Gastroesophageal sphincter (tissue), 4 donors: Measurements from ENCODE around the gene LONP2. TPM values are rescaled to one million over a fixed set of nuclear protein-coding genes. Genes with fewer than 3 reads are reported as not detected.

ENCODE experiments used
- ATAC-seq: fragments of 150-250 bp; one replicate; pipeline ENCODE4 v1.9.1; 2016; ENCODE audit warnings: mild to moderate bottlenecking, moderate library complexity
- H3K27ac ChIP-seq, 4 donors: fragments of 200-600 bp; sonication (generic) in 3 of 4; 1 replicate in 3 of 4; 2 replicates in 1 of 4; pipeline ENCODE4 v1.5.1; 2016 to 2019
- H3K27me3 ChIP-seq: fragments of 200-600 bp; sonication (generic); one replicate; pipeline ENCODE4 v1.5.1; 2019
- H3K36me3 ChIP-seq, 2 donors: fragments of 200-600 bp; sonication (generic); one replicate each; pipeline ENCODE4 v1.5.1; 2019; ENCODE audit warnings: control low read depth in 1 of 2
- H3K4me1 ChIP-seq, 3 donors: fragments of 200-600 bp; sonication (generic); 1 replicate in 2 of 3; 2 replicates in 1 of 3; pipeline ENCODE4 v1.5.1; 2016 to 2019; ENCODE audit warnings: control low read depth in 2 of 3
- H3K4me3 ChIP-seq, 2 donors: fragments of 200-600 bp; sonication (generic); one replicate each; pipeline ENCODE4 v1.5.1; 2019; ENCODE audit warnings: mild to moderate bottlenecking in 1 of 2, moderate library complexity in 1 of 2
- H3K9me3 ChIP-seq, 3 donors: fragments of 200-600 bp; sonication (generic); one replicate each; pipeline ENCODE4 v1.5.1; 2017 to 2019; ENCODE audit warnings: control low read depth in 2 of 3
- EP300 ChIP-seq: sonication (generic); formaldehyde crosslinking; IDR thresholded peaks from one replicate; pipeline ENCODE4 v1.6.1; 2017; ENCODE audit warnings: antibody characterized with exemption, mild to moderate bottlenecking
- POLR2A ChIP-seq, 2 donors: fragments of 450-650 bp; IDR thresholded peaks; one replicate each; pipeline ENCODE4 v1.6.1; 2017; ENCODE audit warnings: antibody characterized with exemption in 2 of 2, mild to moderate bottlenecking in 2 of 2, moderate library complexity in 1 of 2
- POLR2AphosphoS5 ChIP-seq: sonication (generic); formaldehyde crosslinking; IDR thresholded peaks from one replicate; pipeline ENCODE4 v1.6.1; 2017; ENCODE audit warnings: antibody characterized with exemption
- WGBS, 2 donors: methylation state at CpG; one replicate each; pipeline ENCODE4 v1.1.5; 2018; ENCODE audit warnings: low coverage in 1 of 2; 5-methylcytosine and 5-hydroxymethylcytosine counted together
- total RNA-seq, 4 donors: library from RNA; depleted of rRNA; stranded (reverse); fragments of >200 nt; gene quantifications; one replicate each; pipeline ENCODE4 v1.1.0, GENCODE V29; 2016
- TF ChIP-seq, protein P1 (sequence below), 4 experiments: fragments of 200-600 bp in 2 of 4; fragments of 450-650 bp in 2 of 4; sonication (generic) in 1 of 4; IDR thresholded peaks; one replicate each; pipeline ENCODE4 v1.5.1; 2017 to 2019; ENCODE audit warnings: antibody characterized with exemption in 4 of 4, mild to moderate bottlenecking in 2 of 4, moderate library complexity in 2 of 4

The LONP2 gene
- total RNA-seq, 4 donors from 2014 or later = 61.5 to 83.7 (median 72.3) TPM

DNA sequence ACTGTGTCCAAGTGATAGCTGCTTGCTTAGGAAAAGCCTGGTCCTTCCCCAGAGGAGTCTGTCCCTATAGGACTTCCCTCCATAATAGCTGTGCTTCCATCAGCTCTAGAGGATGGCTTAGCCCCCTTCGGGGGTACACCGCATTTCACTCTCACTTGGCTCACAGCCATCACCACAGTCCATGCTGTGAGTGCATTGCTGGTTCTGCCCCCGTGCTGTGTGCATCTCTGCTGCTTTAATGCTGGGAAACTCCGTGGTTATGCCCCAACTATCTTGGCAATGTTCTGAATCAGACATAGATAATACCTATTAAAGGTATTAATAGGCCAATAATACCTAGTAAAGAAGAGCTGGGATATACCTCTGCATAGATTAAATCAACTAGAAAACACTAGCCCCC is 82.8 kb downstream of the LONP2 start:
- peaks cover 0 to 27% of the 10 kb centered on the region in 2 donors for H3K36me3 ChIP-seq
- no peak overlapping the region for H3K4me3 ChIP-seq
- no peak for ATAC-seq
- peaks cover 0 to 23% (median 0%) of the 10 kb centered on the region in 3 donors for H3K4me1 ChIP-seq
- H3K9me3 ChIP-seq = no peaks in the 10 kb centered on the region
- H3K27ac ChIP-seq = no peak overlapping the region
- H3K27me3 ChIP-seq = no peaks in the 10 kb centered on the region
- 89% methylated on average over 4 of the region's 4 CpGs; no CpG with 5 or more reads in 1 of the 2 donors for WGBS, 2 donors
- no peak for TF ChIP-seq POLR2AphosphoS5
- TF ChIP-seq, protein P1, sequence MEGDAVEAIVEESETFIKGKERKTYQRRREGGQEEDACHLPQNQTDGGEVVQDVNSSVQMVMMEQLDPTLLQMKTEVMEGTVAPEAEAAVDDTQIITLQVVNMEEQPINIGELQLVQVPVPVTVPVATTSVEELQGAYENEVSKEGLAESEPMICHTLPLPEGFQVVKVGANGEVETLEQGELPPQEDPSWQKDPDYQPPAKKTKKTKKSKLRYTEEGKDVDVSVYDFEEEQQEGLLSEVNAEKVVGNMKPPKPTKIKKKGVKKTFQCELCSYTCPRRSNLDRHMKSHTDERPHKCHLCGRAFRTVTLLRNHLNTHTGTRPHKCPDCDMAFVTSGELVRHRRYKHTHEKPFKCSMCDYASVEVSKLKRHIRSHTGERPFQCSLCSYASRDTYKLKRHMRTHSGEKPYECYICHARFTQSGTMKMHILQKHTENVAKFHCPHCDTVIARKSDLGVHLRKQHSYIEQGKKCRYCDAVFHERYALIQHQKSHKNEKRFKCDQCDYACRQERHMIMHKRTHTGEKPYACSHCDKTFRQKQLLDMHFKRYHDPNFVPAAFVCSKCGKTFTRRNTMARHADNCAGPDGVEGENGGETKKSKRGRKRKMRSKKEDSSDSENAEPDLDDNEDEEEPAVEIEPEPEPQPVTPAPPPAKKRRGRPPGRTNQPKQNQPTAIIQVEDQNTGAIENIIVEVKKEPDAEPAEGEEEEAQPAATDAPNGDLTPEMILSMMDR (IDR thresholded peaks at IDR 0.05) = no peak
- TF ChIP-seq POLR2A (IDR thresholded peaks at IDR 0.05) = no peak

DNA sequence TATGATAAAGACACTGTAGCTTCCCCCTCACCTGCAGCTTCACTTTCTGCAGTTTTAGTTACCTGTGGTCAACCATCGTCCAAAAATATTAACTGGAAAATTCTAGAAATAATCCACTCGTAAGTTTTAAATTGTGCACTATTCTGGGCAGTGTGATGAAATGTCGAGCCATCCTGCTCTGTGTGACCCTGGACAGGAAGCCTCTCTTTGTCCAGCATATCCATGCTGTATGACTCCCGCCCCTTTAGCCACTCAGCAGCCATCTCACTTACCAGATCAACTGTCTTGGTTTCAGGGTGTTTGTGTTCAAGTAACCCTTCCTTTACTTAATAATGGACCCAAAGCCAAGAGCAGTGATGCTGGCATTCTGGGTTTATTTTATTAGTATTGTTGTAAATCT is 85.0 kb downstream of the LONP2 start:
- ATAC-seq = no peak
- H3K27ac ChIP-seq = no peak overlapping the region
- 69 to 86% methylated on average over 3 to 4 of the region's 4 CpGs for WGBS, 2 donors
- H3K36me3 ChIP-seq = peaks cover 0 to 22% of the 10 kb centered on the region in 2 donors
- peaks cover 0 to 18% (median 0%) of the 10 kb centered on the region in 3 donors for H3K4me1 ChIP-seq
- H3K4me3 ChIP-seq = no peak overlapping the region
- H3K9me3 ChIP-seq = no peaks in the 10 kb centered on the region
- no peaks in the 10 kb centered on the region for H3K27me3 ChIP-seq
- no peak for TF ChIP-seq POLR2AphosphoS5
- TF ChIP-seq EP300 = no peak
- TF ChIP-seq POLR2A (IDR thresholded peaks at IDR 0.05) = no peak
- TF ChIP-seq, protein P1 (IDR thresholded peaks at IDR 0.05) = no peak

GRCh38 chr16:48330189-48330840 is 86.2 kb downstream of the LONP2 start:
- Histone ChIP-seq H3K36me3 (peaks cover 0 to 26% of the 10 kb centered on the region in 2 donors), H3K9me3 (no peaks in the 10 kb centered on the region), H3K4me3 (no peak overlapping the region), H3K4me1 (peaks cover 0 to 18% (median 0%) of the 10 kb centered on the region in 3 donors), H3K27ac (no peak overlapping the region), H3K27me3 (no peaks in the 10 kb centered on the region)
- TF ChIP-seq POLR2AphosphoS5 = no peak
- no peak for TF ChIP-seq EP300
- TF ChIP-seq, protein P1 (IDR thresholded peaks at IDR 0.05) = no peak
- no peak for TF ChIP-seq POLR2A (IDR thresholded peaks at IDR 0.05)
- WGBS, 2 donors = 100% methylated on average over 1 to 2 of the region's 2 CpGs
- no peak for ATAC-seq

GRCh38 chr16:48330841-48331192 is 86.7 kb downstream of the LONP2 start:
- no peak for ATAC-seq
- Histone ChIP-seq H3K27me3 (no peaks in the 10 kb centered on the region), H3K4me1 (peaks cover 0 to 20% (median 0%) of the 10 kb centered on the region in 3 donors), H3K4me3 (no peak overlapping the region), H3K9me3 (no peaks in the 10 kb centered on the region), H3K36me3 (peaks cover 0 to 28% of the 10 kb centered on the region in 2 donors), H3K27ac (no peak overlapping the region)
- 37 to 42% methylated on average over 3 of the region's 3 CpGs for whole genome bisulfite sequencing, 2 donors
- TF ChIP-seq EP300 = no peak
- no peak for TF ChIP-seq POLR2AphosphoS5
- no peak for TF ChIP-seq POLR2A (IDR thresholded peaks at IDR 0.05)

DNA sequence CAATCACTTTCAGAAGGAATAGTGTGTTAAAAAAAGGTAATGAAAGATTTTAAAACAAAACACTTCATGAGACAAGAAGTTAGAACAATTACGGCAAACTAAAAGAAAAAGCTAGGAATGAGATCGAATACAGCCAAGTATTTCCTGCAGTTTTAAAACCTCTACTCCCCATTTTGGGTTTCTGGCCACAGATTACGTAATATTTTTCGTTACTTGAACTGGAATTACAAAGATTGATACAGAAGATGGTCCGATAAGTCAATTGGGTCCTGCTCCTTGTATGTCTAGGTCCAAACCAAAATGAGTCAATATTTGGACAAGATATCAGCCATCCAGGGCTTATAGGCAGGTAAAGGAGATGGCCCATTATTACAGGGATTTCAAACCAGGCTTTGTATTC is 88.9 kb downstream of the LONP2 start:
- no peak for ATAC-seq
- H3K9me3 ChIP-seq = no peaks in the 10 kb centered on the region
- no peak overlapping the region for H3K27ac ChIP-seq
- H3K4me3 ChIP-seq = no peak overlapping the region
- WGBS, 2 donors = 93 to 95% methylated on average over 4 to 5 of the region's 5 CpGs
- H3K4me1 ChIP-seq = peaks cover 0 to 31% (median 0%) of the 10 kb centered on the region in 3 donors
- no peaks in the 10 kb centered on the region for H3K27me3 ChIP-seq
- H3K36me3 ChIP-seq = peaks cover 0 to 44% of the 10 kb centered on the region in 2 donors
- TF ChIP-seq EP300 (no peak), POLR2A (IDR thresholded peaks at IDR 0.05) (no peak), POLR2AphosphoS5 (no peak)
- TF ChIP-seq, protein P1 (IDR thresholded peaks at IDR 0.05) = no peak
